Left lung (tissue), 14 donors: ENCODE results near the gene OR51G1. TPM values are rescaled to one million over a fixed set of nuclear protein-coding genes. Genes with fewer than 3 reads are reported as not detected.
"Not testable (repeated sequence)": the region's sequence is repeated elsewhere in the genome, so short reads cannot be mapped to it uniquely, and the experiment has no call there.

Experiments
- ATAC-seq: fragments of 200-7000 bp; cut with Tn5 transposase; one replicate; pipeline ENCODE4 v1.9.1; 2020; ENCODE audit warnings: moderate library complexity
- DNase-seq, 4 donors: peaks; one replicate each; pipeline ENCODE4 v3.0.0-alpha.2; 2013 to 2020
- H3K27ac ChIP-seq, 2 donors: fragments of 200-600 bp; sonication (generic) in 1 of 2; one replicate each; pipeline versions ENCODE4 v1.5.0 to v1.8.0; 2020 to 2021
- H3K27me3 ChIP-seq, 2 donors: fragments of 200-600 bp; sonication (generic) in 1 of 2; one replicate each; pipeline versions ENCODE4 v1.5.0 to v1.8.0; 2020 to 2021
- H3K36me3 ChIP-seq, 2 donors: fragments of 200-600 bp; sonication (generic) in 1 of 2; one replicate each; pipeline versions ENCODE4 v1.5.0 to v1.8.0; 2020 to 2021
- H3K4me1 ChIP-seq, 2 donors: fragments of 200-600 bp; one replicate each; pipeline ENCODE4 v1.8.0; 2021
- H3K4me3 ChIP-seq, 2 donors: fragments of 200-600 bp; sonication (generic) in 1 of 2; one replicate each; pipeline versions ENCODE4 v1.5.0 to v1.8.0; 2020 to 2021; ENCODE audit warnings: mild to moderate bottlenecking in 1 of 2
- H3K9me3 ChIP-seq, 2 donors: fragments of 200-600 bp; sonication (generic) in 1 of 2; one replicate each; pipeline versions ENCODE4 v1.5.0 to v1.8.0; 2020 to 2021
- intact Hi-C, 2 donors: fragments of 100-400 bp; cut with DNase I; formaldehyde crosslinking; loops; one replicate each; pipeline versions ENCODE4 v1.11.2 to v1.14.2; 2022
- long read RNA-seq, 12 donors: library from polyadenylated mRNA in 2 of 12; unstranded in 2 of 12; transcript quantifications; one replicate each; pipeline ENCODE4 v2.0.0 and lab custom pipeline, GENCODE V29; 2019 to 2026
- polyA plus RNA-seq, 6 donors: library from polyadenylated mRNA; unstranded; fragments of 120-200 nt; gene quantifications; one replicate each; pipeline ENCODE4 v1.2.1, GENCODE V29; 2013; ENCODE audit not compliant: insufficient read length in 6 of 6
- total RNA-seq, 2 donors: library from RNA; stranded (reverse); fragmentation: NEBNext Ultra II Directional; extraction: Animal tissue kit (Norgen Biotek cat#: 25700); gene quantifications; one replicate each; pipeline ENCODE4 v1.2.1, GENCODE V29; 2021
- TF ChIP-seq, protein P1 (sequence below), 2 donors: fragments of 200-600 bp; sonication (generic) in 1 of 2; IDR thresholded peaks; one replicate each; pipeline versions ENCODE4 v1.5.0 to v1.8.0; 2021; ENCODE audit warnings: antibody characterized with exemption in 2 of 2
- donor health status: DM: no; HTN: yes; CAD: no.
- donor health status: DM: no; HTN: no; CAD: no.

Gene OR51G1, protein sequence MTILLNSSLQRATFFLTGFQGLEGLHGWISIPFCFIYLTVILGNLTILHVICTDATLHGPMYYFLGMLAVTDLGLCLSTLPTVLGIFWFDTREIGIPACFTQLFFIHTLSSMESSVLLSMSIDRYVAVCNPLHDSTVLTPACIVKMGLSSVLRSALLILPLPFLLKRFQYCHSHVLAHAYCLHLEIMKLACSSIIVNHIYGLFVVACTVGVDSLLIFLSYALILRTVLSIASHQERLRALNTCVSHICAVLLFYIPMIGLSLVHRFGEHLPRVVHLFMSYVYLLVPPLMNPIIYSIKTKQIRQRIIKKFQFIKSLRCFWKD
- total RNA-seq (not detected), polyA plus RNA-seq (not detected)
- long read RNA-seq, donor 1, result 0 reads
- long read RNA-seq, donor 2, result 0 reads
- long read RNA-seq, donor 3, result 0 reads
- long read RNA-seq, donor 4, result 0 reads
- long read RNA-seq, donor 5, result 0 reads
- long read RNA-seq, donor 6, result 0 reads
- long read RNA-seq, donor 7, result 0 reads
- long read RNA-seq, donor 8, result 0 reads
- long read RNA-seq, donor 9, result 0 reads
- long read RNA-seq, donor 10, result 0 reads
- long read RNA-seq, donor 11, result 0 reads
- long read RNA-seq, donor 12, result 0 reads

DNA sequence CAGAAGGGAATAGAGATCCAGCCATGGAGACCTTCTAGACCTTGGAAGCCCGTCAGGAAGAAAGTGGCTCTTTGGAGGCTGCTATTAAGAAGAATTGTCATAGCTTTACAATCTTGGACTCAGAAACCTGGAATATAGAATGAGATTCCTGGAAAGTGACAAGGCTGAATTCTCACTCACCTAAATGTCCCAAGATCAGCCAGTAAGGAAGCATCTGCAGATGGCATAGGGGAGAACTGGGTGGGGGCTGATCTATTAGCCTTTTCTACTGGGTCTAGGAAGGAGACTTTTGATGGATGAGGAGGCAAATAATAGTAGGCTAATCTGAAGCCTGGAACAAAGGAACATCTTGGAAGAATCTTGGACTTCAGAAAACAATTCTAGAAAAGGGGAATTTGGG lies at the start of gene OR51G1:
TSS of gene OR51G1 (minus strand) at position 101 of the 400 bp plus-strand sequence. CDS start at position 101, 0 bp downstream.
- intact Hi-C loops, result no loop called here
- Histone ChIP-seq H3K9me3 (no peaks in the 10 kb centered on the region), H3K4me1 (no peaks in the 10 kb centered on the region), H3K36me3 (no peaks in the 10 kb centered on the region), H3K27me3 (no peaks in the 10 kb centered on the region), H3K4me3 (no peak within 1 kb of the TSS), H3K27ac (no peak within 1 kb of the TSS)
- DNase-seq, result no peak
- TF ChIP-seq, protein P1, sequence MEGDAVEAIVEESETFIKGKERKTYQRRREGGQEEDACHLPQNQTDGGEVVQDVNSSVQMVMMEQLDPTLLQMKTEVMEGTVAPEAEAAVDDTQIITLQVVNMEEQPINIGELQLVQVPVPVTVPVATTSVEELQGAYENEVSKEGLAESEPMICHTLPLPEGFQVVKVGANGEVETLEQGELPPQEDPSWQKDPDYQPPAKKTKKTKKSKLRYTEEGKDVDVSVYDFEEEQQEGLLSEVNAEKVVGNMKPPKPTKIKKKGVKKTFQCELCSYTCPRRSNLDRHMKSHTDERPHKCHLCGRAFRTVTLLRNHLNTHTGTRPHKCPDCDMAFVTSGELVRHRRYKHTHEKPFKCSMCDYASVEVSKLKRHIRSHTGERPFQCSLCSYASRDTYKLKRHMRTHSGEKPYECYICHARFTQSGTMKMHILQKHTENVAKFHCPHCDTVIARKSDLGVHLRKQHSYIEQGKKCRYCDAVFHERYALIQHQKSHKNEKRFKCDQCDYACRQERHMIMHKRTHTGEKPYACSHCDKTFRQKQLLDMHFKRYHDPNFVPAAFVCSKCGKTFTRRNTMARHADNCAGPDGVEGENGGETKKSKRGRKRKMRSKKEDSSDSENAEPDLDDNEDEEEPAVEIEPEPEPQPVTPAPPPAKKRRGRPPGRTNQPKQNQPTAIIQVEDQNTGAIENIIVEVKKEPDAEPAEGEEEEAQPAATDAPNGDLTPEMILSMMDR (IDR thresholded peaks at IDR 0.05), result no peak
- ATAC-seq, result no peak

DNA sequence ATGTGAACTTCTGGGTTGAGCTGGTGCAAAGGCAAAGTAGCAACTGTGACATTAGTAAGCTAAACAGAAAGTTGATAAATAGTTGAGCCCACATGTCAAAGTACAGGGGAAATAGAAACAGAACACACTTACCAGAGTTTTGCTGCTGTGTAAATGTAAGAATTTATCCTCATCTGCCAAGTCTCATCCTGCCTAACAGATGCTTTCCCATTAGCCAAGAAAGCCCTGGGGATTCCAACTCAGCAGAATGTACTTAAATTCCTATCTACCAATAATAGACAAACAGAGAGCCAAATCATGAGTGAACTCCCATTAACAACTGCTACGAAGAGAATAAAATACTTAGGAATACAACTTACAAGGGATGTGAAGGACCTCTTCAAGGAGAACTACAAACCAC lies 38.7 kb upstream of the OR51G1 start:
- H3K4me3 ChIP-seq, result no peak overlapping the region
- no peak overlapping the region for H3K27ac ChIP-seq
- intact Hi-C loops, result no loop called here
- no peaks in the 10 kb centered on the region for H3K27me3 ChIP-seq
- ATAC-seq (no peak), DNase-seq (no peak)
- TF ChIP-seq, protein P1 (IDR thresholded peaks at IDR 0.05), result no peak
- no peaks in the 10 kb centered on the region for H3K4me1 ChIP-seq
- peaks cover 0 to 3% of the 10 kb centered on the region in 2 donors for H3K9me3 ChIP-seq
- no peaks in the 10 kb centered on the region for H3K36me3 ChIP-seq

DNA sequence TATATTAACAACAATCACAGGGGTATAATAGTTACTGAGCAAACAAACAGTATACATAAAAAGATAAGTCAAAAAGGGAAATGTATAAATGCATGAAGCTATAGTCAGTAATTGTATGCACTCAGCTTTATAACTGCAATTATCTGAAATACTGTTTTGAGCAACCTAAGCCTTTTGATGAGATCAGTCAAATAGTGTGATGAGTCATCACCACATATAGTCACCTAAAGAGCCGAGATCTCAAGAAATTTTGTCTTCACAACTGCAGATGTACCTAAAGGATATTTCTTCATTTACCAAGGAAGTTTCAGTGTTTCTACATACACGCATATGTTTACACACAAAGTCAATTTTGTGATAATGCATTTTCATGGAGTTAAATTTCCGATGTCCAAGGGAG lies 36.7 kb upstream of the OR51G1 start:
- TF ChIP-seq, protein P1 (IDR thresholded peaks at IDR 0.05), result no peak
- Histone ChIP-seq H3K9me3 (peaks cover 0 to 3% of the 10 kb centered on the region in 2 donors), H3K4me1 (no peaks in the 10 kb centered on the region), H3K36me3 (no peaks in the 10 kb centered on the region), H3K27me3 (no peaks in the 10 kb centered on the region), H3K4me3 (no peak overlapping the region), H3K27ac (no peak overlapping the region)
- ATAC-seq, result no peak
- no peak for DNase-seq
- intact Hi-C loops, result no loop called here

DNA sequence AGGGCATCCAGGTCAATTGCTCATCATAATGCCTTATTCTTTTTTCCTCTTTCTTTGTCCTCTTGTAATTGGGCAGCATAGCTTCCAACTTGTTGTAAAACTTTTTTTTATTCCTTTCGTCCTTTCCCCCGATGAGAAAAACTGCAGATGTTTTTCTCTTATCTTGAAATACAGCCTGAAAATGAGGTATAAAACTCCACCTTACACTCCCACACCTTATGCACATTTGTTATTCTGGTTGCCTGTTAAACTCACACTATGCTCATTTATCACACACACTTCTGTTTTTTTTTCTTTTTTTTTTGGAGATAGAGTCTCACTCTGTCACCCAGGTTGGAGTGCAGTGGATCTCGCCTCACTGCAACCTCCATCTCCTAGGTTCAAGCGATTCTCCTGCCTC lies 33.3 kb upstream of the OR51G1 start:
- ATAC-seq (no peak), DNase-seq (no peak)
- TF ChIP-seq, protein P1 (IDR thresholded peaks at IDR 0.05), result no peak
- Histone ChIP-seq H3K27ac (no peak overlapping the region), H3K27me3 (no peaks in the 10 kb centered on the region), H3K4me3 (no peak overlapping the region), H3K4me1 (no peaks in the 10 kb centered on the region), H3K9me3 (no peaks in the 10 kb centered on the region), H3K36me3 (no peaks in the 10 kb centered on the region)
- intact Hi-C loops, result no loop called here

DNA sequence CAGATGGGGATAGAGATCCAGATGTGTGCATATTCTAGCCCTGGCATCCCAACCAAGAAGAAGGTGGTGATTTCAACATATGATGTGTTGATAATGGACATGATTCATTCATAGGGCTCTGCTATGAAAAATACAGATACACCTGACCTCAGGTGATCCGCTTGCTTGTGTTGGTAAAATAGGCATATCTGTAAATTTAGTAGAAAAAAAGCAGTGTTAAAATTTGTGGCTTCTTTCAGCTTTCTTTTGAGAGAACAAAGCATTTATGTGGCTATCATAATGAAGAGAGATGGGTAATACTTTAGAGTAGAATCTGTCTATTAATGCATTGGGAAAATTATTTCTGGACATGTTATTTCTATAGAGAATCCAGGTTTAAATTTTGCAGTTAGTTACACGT lies 31.5 kb upstream of the OR51G1 start, which contains the start of gene OR51A2:
TSS of gene OR51A2 (minus strand) at position 101 of the 400 bp plus-strand sequence. CDS start at position 101, 0 bp downstream.
- DNase-seq, H3K4me3 ChIP-seq, H3K27me3 ChIP-seq, H3K4me1 ChIP-seq, H3K27ac ChIP-seq, intact Hi-C loops, H3K9me3 ChIP-seq, ATAC-seq, H3K36me3 ChIP-seq: not testable (repeated sequence)
